ENCODE measurements around the gene PACSIN2. TPM values are rescaled to one million over a fixed set of nuclear protein-coding genes. Genes with fewer than 3 reads are reported as not detected.
"Not testable (repeated sequence)": the region's sequence is repeated elsewhere in the genome, so short reads cannot be mapped to it uniquely, and the experiment has no call there.

PACSIN2 gene
- total RNA-seq, 1 experiment from 2014 or later: 224 TPM

DNA sequence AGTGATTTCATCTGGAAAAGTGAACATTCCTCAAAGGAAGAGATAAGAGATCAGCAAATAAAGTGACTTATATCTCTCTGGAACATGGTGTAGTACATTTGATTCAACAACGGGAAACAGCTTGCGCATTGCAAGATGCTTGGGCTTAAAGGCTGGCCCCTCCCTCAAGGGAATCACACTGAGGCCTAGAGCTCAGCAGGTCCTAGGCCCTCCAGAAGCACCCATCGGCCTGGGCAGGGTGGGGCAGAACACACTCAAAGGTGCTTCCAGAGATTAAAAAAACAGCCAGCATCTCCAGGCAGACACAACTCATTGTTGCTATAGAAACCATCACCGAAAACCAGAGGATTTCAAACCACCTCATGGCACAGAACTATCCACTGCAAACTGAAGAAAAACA, 88.8 kb downstream of the PACSIN2 start:
- BruUV-seq (replicated peaks): no TSS peak
- H3K27ac Mint-ChIP-seq (ENCODE audit: unreplicated experiment): peak overlapping the region; percentile 41
- H3K36me3 Mint-ChIP-seq (ENCODE audit: insufficient read depth, unreplicated experiment): peaks cover 88% of the 10 kb centered on the region
- CTCF ChIA-PET: interaction anchor here (1.4 kb wide), 1 partner anchor 21 kb away, joined by 3 read pairs; no protein-coding TSS in a partner anchor
- DNase-seq: no peak
- no peak overlapping the region for H3K4me3 Mint-ChIP-seq (ENCODE audit: low read depth, unreplicated experiment)
- H3K27me3 Mint-ChIP-seq (ENCODE audit: unreplicated experiment): no peaks in the 10 kb centered on the region
- no peaks in the 10 kb centered on the region for H3K9me3 Mint-ChIP-seq (ENCODE audit: low read depth, unreplicated experiment)
- intact Hi-C loops (cut with micrococcal nuclease; ENCODE audit: unreplicated experiment): no loop called here
- H3K4me1 Mint-ChIP-seq (ENCODE audit: low read depth, unreplicated experiment): peaks cover 85% of the 10 kb centered on the region
- TF ChIP-seq, protein P1, sequence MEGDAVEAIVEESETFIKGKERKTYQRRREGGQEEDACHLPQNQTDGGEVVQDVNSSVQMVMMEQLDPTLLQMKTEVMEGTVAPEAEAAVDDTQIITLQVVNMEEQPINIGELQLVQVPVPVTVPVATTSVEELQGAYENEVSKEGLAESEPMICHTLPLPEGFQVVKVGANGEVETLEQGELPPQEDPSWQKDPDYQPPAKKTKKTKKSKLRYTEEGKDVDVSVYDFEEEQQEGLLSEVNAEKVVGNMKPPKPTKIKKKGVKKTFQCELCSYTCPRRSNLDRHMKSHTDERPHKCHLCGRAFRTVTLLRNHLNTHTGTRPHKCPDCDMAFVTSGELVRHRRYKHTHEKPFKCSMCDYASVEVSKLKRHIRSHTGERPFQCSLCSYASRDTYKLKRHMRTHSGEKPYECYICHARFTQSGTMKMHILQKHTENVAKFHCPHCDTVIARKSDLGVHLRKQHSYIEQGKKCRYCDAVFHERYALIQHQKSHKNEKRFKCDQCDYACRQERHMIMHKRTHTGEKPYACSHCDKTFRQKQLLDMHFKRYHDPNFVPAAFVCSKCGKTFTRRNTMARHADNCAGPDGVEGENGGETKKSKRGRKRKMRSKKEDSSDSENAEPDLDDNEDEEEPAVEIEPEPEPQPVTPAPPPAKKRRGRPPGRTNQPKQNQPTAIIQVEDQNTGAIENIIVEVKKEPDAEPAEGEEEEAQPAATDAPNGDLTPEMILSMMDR (IDR thresholded peaks at IDR 0.05; ENCODE audit: unreplicated experiment): no peak

DNA sequence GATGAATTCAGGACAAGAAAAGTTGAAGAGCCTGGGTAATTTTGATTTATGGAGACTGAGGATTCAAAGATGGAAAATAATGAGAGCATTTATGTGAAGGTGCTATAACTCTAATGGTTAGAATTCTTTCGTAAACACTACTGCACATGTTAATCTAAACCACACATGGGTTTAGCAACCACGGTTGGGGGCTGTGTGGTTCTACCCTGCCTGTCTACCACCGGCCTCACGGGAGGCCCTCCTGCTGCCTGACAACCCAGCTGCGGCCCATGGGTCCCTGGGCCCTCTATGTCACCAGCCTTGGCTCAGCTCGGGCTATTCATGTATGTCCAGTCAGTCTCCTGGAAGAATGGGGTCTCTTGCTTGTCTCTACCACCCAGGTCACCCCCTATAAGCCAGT, 89.4 kb downstream of the PACSIN2 start:
- CTCF ChIA-PET: no interaction called here
- intact Hi-C loops (cut with micrococcal nuclease; ENCODE audit: unreplicated experiment): no loop called here
- Mint-ChIP-seq H3K4me3 (ENCODE audit: low read depth, unreplicated experiment) (no peak overlapping the region), H3K36me3 (ENCODE audit: insufficient read depth, unreplicated experiment) (peaks cover 84% of the 10 kb centered on the region), H3K27me3 (ENCODE audit: unreplicated experiment) (no peaks in the 10 kb centered on the region), H3K9me3 (ENCODE audit: low read depth, unreplicated experiment) (no peaks in the 10 kb centered on the region), H3K27ac (ENCODE audit: unreplicated experiment) (peak overlapping the region; percentile 41), H3K4me1 (ENCODE audit: low read depth, unreplicated experiment) (peaks cover 85% of the 10 kb centered on the region)
- TF ChIP-seq, protein P1 (IDR thresholded peaks at IDR 0.05; ENCODE audit: unreplicated experiment): no peak
- DNase-seq: no peak
- BruUV-seq (replicated peaks): no TSS peak

DNA sequence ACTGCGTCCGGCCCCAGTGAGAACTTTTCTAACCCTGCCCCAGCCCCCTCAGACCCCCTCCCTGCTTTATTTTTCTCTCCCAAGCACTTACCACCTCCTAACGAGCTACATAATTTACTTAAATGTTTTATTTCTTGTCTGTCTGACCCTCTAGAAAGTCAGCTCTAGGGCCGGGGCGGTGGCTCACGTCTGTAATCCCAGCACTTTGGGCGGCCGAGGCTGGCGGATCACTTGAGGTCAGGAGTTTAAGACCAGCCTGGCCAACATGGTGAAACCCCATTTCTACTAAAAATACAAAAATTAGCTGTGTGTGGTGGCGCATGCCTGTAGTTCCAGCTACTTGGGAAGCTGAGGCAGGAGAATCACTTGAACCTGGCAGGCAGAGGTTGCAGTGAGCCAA, 89.9 kb downstream of the PACSIN2 start:
- H3K4me3 Mint-ChIP-seq (ENCODE audit: low read depth, unreplicated experiment); intact Hi-C loops (cut with micrococcal nuclease; ENCODE audit: unreplicated experiment); H3K27me3 Mint-ChIP-seq (ENCODE audit: unreplicated experiment); DNase-seq; BruUV-seq (replicated peaks); H3K9me3 Mint-ChIP-seq (ENCODE audit: low read depth, unreplicated experiment): not testable (repeated sequence)
- CTCF ChIA-PET: interaction anchor here (0.6 to 0.7 kb wide), 2 partner anchors 26 to 1975 kb away, joined by 3 to 5 read pairs; no protein-coding TSS in a partner anchor
- Mint-ChIP-seq H3K36me3 (ENCODE audit: insufficient read depth, unreplicated experiment) (peaks cover 84% of the 10 kb centered on the region), H3K4me1 (ENCODE audit: low read depth, unreplicated experiment) (peaks cover 85% of the 10 kb centered on the region), H3K27ac (ENCODE audit: unreplicated experiment) (peak overlapping the region; percentile 52)

DNA sequence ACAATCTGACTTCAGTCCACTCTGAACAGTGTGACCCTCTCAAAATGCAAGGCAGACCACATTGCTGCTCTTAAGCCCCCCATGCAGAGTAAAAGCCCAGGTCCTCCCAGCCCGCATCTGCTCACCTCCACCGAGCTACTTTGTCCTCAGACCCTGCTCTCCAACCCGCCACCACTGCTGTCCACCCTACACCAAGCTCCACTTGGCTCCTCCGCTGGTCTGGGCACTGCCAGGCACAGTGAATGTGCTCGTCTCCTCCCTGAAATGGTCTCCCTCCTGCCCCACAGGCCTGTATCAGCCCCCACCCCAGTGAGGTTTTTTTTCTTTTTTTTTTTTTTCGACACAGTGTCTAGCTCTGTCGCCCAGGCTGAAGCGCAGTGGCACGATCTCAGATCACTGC, 90.5 kb downstream of the PACSIN2 start:
- CTCF ChIA-PET: interaction anchor here (0.6 to 0.7 kb wide), 2 partner anchors 26 to 1976 kb away, joined by 3 to 5 read pairs; no protein-coding TSS in a partner anchor
- peak overlapping the region; percentile 52 for H3K27ac Mint-ChIP-seq (ENCODE audit: unreplicated experiment)
- BruUV-seq (replicated peaks): no TSS peak

More for the DNA sequence above, 90.5 kb downstream of the PACSIN2 start:
- TF ChIP-seq, protein P1 (IDR thresholded peaks at IDR 0.05; ENCODE audit: unreplicated experiment): no peak
- DNase-seq: no peak
- intact Hi-C loops (cut with micrococcal nuclease; ENCODE audit: unreplicated experiment): no loop called here
- Mint-ChIP-seq H3K27me3 (ENCODE audit: unreplicated experiment) (no peaks in the 10 kb centered on the region), H3K4me3 (ENCODE audit: low read depth, unreplicated experiment) (no peak overlapping the region), H3K9me3 (ENCODE audit: low read depth, unreplicated experiment) (no peaks in the 10 kb centered on the region), H3K4me1 (ENCODE audit: low read depth, unreplicated experiment) (peaks cover 80% of the 10 kb centered on the region), H3K36me3 (ENCODE audit: insufficient read depth, unreplicated experiment) (peaks cover 80% of the 10 kb centered on the region)

Measured in Calu3 (cell line).